ENCODE measurements around the gene TEKTIP1.

Gene TEKTIP1

GRCh38 chr19:3508771-3509535 is 30.0 kb upstream of the TEKTIP1 start:
- no peak overlapping the region for H3K4me3 ChIP-seq (ENCODE audit: low read length)
- no peak for DNase-seq (ENCODE audit: low read depth)
- TF ChIP-seq CTCF (conservative IDR thresholded peaks at IDR 0.05; ENCODE audit: low read depth, low read length) = no peak

- no peak for TF ChIP-seq CTCF (conservative IDR thresholded peaks at IDR 0.05; ENCODE audit: low read depth, low read length)
- peak; percentile 24 for DNase-seq (ENCODE audit: low read depth)
- no peak overlapping the region for H3K4me3 ChIP-seq (ENCODE audit: low read length)
Observed at GRCh38 chr19:3509566-3509989, 29.4 kb upstream of the TEKTIP1 start.

GRCh38 chr19:3510727-3511126 is 28.2 kb upstream of the TEKTIP1 start:
- DNase-seq (ENCODE audit: low read depth) = no peak
- H3K4me3 ChIP-seq (ENCODE audit: low read length) = no peak overlapping the region
- no peak for TF ChIP-seq CTCF (conservative IDR thresholded peaks at IDR 0.05; ENCODE audit: low read depth, low read length)

GRCh38 chr19:3511506-3512251 is 27.3 kb upstream of the TEKTIP1 start:
- H3K4me3 ChIP-seq (ENCODE audit: low read length) = no peak overlapping the region
- DNase-seq (ENCODE audit: low read depth) = no peak
- no peak for TF ChIP-seq CTCF (conservative IDR thresholded peaks at IDR 0.05; ENCODE audit: low read depth, low read length)

GRCh38 chr19:3512562-3513228 is 26.3 kb upstream of the TEKTIP1 start:
- no peak overlapping the region for H3K4me3 ChIP-seq (ENCODE audit: low read length)
- TF ChIP-seq CTCF (conservative IDR thresholded peaks at IDR 0.05; ENCODE audit: low read depth, low read length) = no peak
- no peak for DNase-seq (ENCODE audit: low read depth)

- no peak for DNase-seq (ENCODE audit: low read depth)
- H3K4me3 ChIP-seq (ENCODE audit: low read length) = no peak overlapping the region
- peak; percentile 22 for TF ChIP-seq CTCF (conservative IDR thresholded peaks at IDR 0.05; ENCODE audit: low read depth, low read length)
Observed at GRCh38 chr19:3513229-3514140, 25.5 kb upstream of the TEKTIP1 start.

Data from retinal pigment epithelial cell (primary cell).